Astrocyte of the cerebellum (primary cell): Measurements from ENCODE around the gene NTRK1.
"Not testable (repeated sequence)": the region's sequence is repeated elsewhere in the genome, so short reads cannot be mapped to it uniquely, and the experiment has no call there.

Experiments
- DNase-seq: peaks from one replicate; pipeline ENCODE4 v3.0.0-alpha.2; 2011; ENCODE audit warnings: low read depth
- H3K4me3 ChIP-seq: 2 replicates; pipeline ENCODE4 v1.5.1; 2011; ENCODE audit warnings: mild to moderate bottlenecking, low read depth, low read length, moderate library complexity
- in situ Hi-C: cut with HindIII; loops from 2 replicates; pipeline ENCODE4 v1.10.0; 2017; ENCODE audit warnings: low sequenced_read_pairs
- TF ChIP-seq, protein P1 (sequence below): IDR thresholded peaks from 2 replicates; pipeline ENCODE4 v1.5.1; 2012; ENCODE audit warnings: low read length, low read depth, moderate library complexity, mild to moderate bottlenecking; ENCODE audit errors: missing control alignments

The NTRK1 gene

DNA sequence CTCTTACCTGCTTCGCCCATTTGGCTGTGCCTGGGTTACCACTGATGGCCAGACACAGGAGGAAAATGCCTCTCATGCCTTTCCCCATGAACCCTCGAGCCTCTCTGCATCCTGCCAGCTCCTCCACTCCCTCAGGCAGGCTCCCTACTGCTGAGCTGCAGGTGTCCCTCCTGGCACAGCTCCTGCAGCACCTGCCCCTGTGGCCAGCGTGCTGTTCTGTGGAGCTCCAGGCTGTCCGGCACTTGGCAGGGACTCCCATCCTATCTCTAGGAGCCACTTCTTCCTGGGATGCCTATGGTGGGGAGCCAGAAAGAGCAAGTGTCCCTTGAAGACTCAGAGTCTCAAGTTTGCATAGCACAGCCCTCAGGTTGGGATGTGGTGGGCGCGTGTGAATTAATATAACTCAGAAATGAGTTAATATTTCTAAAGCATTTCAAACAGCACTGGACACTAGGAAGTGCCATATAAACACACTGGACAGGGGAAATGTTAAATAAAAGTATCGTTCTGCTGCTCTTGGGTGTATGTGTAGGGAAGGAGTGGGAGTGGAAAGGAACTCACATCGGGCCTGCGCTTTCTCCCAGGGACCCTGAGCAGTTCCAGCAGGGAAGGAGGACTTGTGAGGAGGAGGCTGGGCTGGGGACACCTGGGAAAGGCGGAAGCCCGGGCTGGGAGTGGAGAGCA lies 62.5 kb downstream of the NTRK1 start:
- no peak for DNase-seq
- in situ Hi-C loops: no loop called here
- TF ChIP-seq, protein P1, sequence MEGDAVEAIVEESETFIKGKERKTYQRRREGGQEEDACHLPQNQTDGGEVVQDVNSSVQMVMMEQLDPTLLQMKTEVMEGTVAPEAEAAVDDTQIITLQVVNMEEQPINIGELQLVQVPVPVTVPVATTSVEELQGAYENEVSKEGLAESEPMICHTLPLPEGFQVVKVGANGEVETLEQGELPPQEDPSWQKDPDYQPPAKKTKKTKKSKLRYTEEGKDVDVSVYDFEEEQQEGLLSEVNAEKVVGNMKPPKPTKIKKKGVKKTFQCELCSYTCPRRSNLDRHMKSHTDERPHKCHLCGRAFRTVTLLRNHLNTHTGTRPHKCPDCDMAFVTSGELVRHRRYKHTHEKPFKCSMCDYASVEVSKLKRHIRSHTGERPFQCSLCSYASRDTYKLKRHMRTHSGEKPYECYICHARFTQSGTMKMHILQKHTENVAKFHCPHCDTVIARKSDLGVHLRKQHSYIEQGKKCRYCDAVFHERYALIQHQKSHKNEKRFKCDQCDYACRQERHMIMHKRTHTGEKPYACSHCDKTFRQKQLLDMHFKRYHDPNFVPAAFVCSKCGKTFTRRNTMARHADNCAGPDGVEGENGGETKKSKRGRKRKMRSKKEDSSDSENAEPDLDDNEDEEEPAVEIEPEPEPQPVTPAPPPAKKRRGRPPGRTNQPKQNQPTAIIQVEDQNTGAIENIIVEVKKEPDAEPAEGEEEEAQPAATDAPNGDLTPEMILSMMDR: no peak
- no peak overlapping the region for H3K4me3 ChIP-seq

DNA sequence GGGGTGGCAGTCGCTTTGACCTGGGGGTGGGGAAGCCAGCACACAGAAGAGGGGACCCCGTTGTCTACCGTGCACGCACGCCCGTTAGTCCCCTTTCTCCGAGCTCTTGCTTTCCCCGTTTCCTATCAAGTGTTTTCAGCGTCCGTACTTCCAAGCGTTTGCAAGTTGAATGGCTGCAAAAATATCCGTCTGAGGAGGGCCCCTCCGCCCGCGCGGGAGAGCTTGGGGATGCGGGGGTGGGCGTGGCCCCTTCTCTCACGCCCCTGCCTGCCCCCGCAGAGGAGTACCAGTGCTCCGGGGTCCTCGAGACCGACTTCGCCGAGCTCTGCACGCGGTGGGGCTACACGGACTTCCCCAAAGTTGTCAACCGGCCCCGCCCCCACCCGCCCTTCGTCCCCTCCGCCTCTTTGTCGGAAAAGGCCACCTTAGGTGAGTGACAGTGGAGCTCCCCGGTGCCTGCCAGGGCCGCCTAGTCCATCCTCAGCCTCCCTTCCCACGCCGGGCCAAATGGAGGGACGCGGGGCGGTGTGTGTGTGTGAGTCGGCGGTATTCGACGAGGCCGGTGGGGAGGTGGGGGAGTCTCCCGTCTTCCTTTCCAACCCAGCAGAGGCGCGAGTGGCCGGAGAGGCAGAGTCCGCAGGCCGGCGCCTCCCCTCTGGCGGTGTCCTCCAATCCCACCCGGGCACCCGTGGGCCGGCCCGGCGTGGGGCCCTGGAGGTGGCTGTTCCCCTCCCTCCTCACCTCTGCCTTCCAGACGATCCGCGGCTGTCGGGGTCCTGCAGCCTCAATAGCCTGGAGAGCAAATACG lies 63.2 kb downstream of the NTRK1 start:
- TF ChIP-seq, protein P1: no peak
- DNase-seq: no peak
- in situ Hi-C loops: no loop called here
- no peak overlapping the region for H3K4me3 ChIP-seq

DNA sequence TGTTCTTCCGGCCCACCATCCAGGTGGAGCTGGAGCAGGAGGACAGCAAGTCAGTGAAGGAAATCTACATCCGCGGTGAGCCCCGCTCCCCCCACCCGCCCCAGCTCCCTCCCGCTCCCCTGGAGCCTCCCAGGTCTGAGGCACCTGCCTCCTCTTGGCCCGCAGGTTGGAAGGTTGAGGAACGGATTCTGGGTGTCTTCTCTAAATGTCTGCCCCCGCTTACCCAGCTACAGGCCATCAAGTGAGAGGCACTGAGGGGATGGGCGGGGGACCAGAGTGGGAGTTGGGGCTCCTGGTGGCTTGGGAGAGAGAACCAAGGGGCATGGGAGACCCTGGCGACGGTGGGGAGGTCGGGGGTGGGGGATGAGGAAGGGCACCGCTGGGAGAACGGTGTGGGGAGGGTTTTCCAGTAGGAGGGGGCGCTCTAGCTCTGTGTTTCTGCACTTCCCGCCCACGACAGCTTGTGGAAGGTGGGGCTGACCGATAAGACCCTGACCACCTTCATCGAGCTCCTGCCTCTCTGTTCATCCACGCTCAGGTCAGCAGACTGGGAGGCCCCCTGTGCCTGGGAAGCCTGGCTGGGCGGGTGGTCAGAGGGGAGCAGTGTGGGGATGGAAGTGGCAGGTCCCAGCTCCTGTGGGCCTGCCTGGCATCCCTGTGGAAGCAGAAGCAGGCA lies 64.0 kb downstream of the NTRK1 start:
- TF ChIP-seq, protein P1: no peak
- in situ Hi-C loops: no loop called here
- H3K4me3 ChIP-seq: no peak overlapping the region
- no peak for DNase-seq

DNA sequence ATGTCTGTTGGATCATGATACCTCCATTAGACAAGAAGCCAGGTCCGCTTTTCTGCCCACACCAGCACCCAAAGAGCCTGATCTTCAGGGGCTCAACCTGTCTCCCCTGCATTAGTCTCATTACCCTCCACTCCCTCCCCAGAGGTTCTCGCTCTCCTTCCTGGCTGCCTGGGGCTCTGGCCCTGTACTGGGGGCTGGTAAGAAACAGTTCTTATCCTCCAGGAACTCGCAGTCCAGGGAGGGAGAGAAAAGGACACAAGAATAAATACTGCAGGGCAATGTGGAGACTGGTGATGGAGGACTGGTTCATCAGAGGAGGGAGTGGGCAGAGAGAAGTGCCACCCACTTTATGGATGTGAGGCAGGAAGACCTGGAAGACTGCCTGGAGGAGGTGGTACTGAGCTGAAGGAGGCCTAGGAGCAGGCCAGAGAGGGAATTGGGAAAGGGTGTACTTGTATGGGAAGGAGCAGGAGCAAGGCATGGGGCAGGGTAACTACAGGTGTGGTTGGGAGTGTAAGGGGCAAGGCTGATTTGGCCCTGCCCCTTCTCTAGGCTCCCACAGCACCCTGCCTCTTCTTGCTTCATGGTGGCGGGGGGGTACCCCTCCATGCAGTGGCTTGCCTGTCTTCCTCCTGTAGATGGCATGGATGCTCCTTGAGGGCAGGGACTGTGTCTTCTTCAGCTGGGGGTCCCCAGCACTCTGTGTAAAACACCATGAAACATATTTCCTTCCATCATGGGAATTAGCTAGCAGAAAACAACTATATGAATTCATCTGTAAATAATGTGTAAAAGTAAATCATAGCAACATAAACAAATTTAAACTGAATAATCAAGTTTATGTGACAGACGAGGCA lies 64.7 kb downstream of the NTRK1 start:
- DNase-seq: no peak
- in situ Hi-C loops: no loop called here

DNA sequence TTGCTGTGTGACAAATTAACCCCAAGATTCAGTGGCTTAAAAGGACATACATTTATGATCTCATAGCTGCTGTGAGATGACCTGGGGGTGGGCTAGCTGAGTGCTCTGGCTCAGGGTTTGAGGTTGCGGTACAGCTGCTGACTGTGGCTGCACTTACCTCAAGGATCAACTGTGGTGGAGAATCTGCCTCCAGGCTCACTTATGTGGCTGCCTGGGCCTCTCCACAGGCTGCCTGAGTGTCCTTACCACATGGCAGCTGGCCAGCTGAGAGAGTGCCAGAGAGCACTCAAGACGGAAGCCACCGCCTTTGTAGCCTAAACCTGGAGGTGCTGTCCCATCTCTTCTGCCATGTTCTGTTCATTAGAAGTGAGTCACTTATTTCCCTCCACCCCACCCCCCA lies 65.5 kb downstream of the NTRK1 start:
- DNase-seq: peak; percentile 83
- TF ChIP-seq, protein P1: no peak
- H3K4me3 ChIP-seq: no peak overlapping the region
- in situ Hi-C loops: no loop called here

More for the DNA sequence above, 64.7 kb downstream of the NTRK1 start:
- TF ChIP-seq, protein P1: no peak
- no peak overlapping the region for H3K4me3 ChIP-seq

DNA sequence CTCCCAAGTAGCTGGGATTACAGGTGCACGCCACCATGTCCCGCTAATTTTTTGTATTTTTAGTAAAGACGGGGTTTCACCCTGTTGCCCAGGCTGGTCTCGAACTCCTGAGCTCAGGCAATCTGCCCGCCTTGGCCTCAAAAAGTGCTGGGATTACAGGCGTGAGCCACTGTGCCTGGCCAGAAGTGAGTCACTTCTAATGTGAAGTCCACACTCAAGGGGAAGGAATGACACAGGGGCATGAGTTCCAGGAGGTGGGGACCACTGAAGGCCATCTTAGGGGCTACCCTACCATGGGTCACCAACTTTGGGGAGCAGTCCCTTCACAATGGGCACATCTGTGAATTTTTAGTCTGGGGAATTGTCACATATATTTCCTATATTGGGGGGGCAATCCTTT lies 66.0 kb downstream of the NTRK1 start:
- H3K4me3 ChIP-seq, DNase-seq, in situ Hi-C loops: not testable (repeated sequence)
